Omental fat pad (tissue), 4 donors: ENCODE results near the gene GNG12. TPM values are rescaled to one million over a fixed set of nuclear protein-coding genes. Genes with fewer than 3 reads are reported as not detected.

ENCODE experiments used
- ATAC-seq: fragments of 150-250 bp; one replicate; pipeline ENCODE4 v1.9.1; 2016; ENCODE audit warnings: mild to moderate bottlenecking, moderate library complexity; ENCODE audit not compliant: low FRiP score
- DNase-seq: peaks from one replicate; pipeline ENCODE4 v3.0.0-alpha.2; 2019; ENCODE audit warnings: low spot score
- CTCF ChIP-seq, 3 donors: fragments of 450-650 bp; IDR thresholded peaks; one replicate each; pipeline ENCODE4 v1.5.1; 2016 to 2017; ENCODE audit warnings: antibody characterized with exemption in 3 of 3, mild to moderate bottlenecking in 3 of 3, moderate library complexity in 2 of 3
- total RNA-seq, 4 donors: library from RNA; depleted of rRNA; stranded (reverse); fragments of >200 nt; gene quantifications; one replicate each; pipeline ENCODE4 v1.1.0, GENCODE V29; 2016

Gene GNG12
- total RNA-seq, 4 donors from 2014 or later: 77.0 to 117 (median 94.5) TPM

GRCh38 chr1:67723620-67724019, 109.6 kb downstream of the GNG12 start:
- no peak for DNase-seq
- peak; percentile 83 for ATAC-seq
- no peak for TF ChIP-seq CTCF (IDR thresholded peaks at IDR 0.05)

- DNase-seq (no peak), ATAC-seq (no peak)
- TF ChIP-seq CTCF (IDR thresholded peaks at IDR 0.05): no peak
Observed at GRCh38 chr1:67723126-67723525, 110.1 kb downstream of the GNG12 start.

- DNase-seq (no peak), ATAC-seq (no peak)
- no peak for TF ChIP-seq CTCF (IDR thresholded peaks at IDR 0.05)
Observed at GRCh38 chr1:67722292-67722944, 110.8 kb downstream of the GNG12 start.

GRCh38 chr1:67721650-67722291, 111.5 kb downstream of the GNG12 start:
- no peak for TF ChIP-seq CTCF (IDR thresholded peaks at IDR 0.05)
- ATAC-seq: no peak

GRCh38 chr1:67721112-67721511, 112.2 kb downstream of the GNG12 start:
- no peak for DNase-seq
- no peak for TF ChIP-seq CTCF (IDR thresholded peaks at IDR 0.05)
- ATAC-seq: no peak

More at GRCh38 chr1:67721650-67722291, 111.5 kb downstream of the GNG12 start:
- DNase-seq: no peak

GRCh38 chr1:67719329-67720196, 113.7 kb downstream of the GNG12 start:
- no peak for DNase-seq
- ATAC-seq: no peak
- TF ChIP-seq CTCF (IDR thresholded peaks at IDR 0.05): no peak
